Measurements from ENCODE around the gene FAM193A.
"Not testable (repeated sequence)": the region's sequence is repeated elsewhere in the genome, so short reads cannot be mapped to it uniquely, and the experiment has no call there.

The FAM193A gene

DNA sequence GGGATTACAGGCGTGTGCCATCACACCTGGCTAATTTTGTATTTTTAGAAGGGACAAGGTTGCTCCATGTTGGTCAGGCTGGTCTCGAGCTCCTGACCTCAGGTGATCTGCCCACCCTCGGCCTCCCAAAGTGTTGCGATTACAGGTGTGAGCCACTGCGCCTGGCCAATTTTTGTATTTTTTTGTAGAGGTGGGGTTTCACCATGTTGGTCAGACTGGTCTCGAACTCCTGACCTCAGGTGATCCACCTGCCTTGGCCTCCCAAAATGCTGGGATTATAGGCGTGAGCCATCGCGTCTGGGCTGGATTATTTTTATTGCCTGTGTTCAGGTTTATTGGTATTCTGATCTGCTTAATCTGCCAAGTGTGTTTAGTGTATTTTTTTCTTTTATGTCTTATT, 82.3 kb downstream of the FAM193A start:
- DNase-seq (ENCODE audit: low spot score) = not testable (repeated sequence)

GRCh38 chr4:2619459-2619858, 83.0 kb downstream of the FAM193A start:
- DNase-seq (ENCODE audit: low spot score) = no peak

DNA sequence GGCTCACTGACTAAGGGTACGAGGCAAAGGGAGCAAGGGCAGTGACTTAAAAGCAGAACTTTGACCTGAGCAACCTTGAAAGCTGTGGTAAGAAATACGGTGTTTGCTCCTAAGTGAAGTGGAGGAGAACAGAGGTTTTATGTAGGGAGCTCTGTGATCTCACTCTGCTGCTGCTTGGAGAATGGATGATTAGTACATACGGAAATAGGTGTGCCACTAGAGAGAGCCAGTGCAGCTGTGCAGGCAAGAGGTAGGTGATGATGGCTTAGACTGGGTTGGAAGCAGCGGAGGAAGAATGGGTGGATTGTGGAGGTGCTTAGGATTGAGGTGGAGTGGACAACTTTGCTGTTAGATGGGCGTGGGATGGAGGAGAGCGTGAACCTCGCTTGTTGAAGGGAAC, 85.0 kb downstream of the FAM193A start:
- DNase-seq (ENCODE audit: low spot score) = no peak

GRCh38 chr4:2623442-2623841, 87.0 kb downstream of the FAM193A start:
- DNase-seq (ENCODE audit: low spot score) = no peak

- DNase-seq (ENCODE audit: low spot score) = no peak
These were observed 88.5 kb downstream of the FAM193A start for GRCh38 chr4:2624782-2625530.

GRCh38 chr4:2626231-2626630, 89.8 kb downstream of the FAM193A start:
- DNase-seq (ENCODE audit: low spot score) = no peak

GRCh38 chr4:2630556-2631273, 94.3 kb downstream of the FAM193A start:
- no peak for DNase-seq (ENCODE audit: low spot score)

DNA sequence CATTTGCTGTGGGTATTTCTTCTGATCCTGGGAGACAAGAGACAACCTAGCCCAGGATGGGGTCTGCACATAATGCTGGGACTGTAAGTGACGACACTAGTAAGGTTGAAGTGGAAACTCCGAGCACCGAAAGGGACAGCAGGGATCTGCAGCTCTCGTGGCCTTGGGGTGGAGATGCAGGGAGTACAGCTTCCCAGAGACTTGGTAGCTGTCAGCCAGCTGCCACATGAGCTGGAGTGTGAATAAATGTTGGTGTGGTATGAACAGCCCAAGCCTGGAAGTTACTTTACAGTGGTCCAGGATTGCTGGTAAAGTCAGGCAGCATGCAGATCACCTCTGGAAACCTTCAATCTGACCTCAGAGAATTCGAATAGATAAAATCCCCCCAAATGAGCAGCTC, 97.6 kb downstream of the FAM193A start:
- no peak for DNase-seq (ENCODE audit: low spot score)

GRCh38 chr4:2636331-2636730, 99.9 kb downstream of the FAM193A start:
- DNase-seq (ENCODE audit: low spot score) = no peak

- not testable (repeated sequence) for DNase-seq (ENCODE audit: low spot score)
These were observed 100.5 kb downstream of the FAM193A start for GRCh38 chr4:2636994-2637393.

- DNase-seq (ENCODE audit: low spot score) = no peak
These were observed 101.6 kb downstream of the FAM193A start for GRCh38 chr4:2637956-2638552.

DNA sequence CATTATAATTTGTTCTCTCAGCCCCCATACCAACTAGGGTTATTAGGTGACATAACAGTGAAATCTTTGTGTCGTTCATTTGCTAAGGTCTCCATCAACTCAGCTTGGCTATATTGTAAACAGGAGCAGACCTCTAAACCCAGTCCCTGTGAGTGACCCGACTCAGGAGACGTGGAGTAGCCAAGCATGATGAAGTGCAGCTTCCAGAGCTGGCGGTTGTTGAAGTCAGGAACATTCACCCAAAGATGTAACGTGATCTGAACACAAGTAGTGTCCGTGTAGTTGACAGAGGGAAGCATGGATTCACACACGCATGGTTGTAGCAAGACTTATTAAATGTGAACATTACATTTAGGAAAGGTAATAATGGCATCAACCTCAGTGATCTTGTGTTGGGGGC, 102.3 kb downstream of the FAM193A start:
- no peak for DNase-seq (ENCODE audit: low spot score)

GRCh38 chr4:2642968-2643367, 106.5 kb downstream of the FAM193A start:
- no peak for DNase-seq (ENCODE audit: low spot score)

- no peak for DNase-seq (ENCODE audit: low spot score)
These were observed 107.1 kb downstream of the FAM193A start for GRCh38 chr4:2643555-2643954.

GRCh38 chr4:2646396-2647149, 110.1 kb downstream of the FAM193A start:
- DNase-seq (ENCODE audit: low spot score) = no peak

GRCh38 chr4:2647403-2648158, 111.1 kb downstream of the FAM193A start:
- DNase-seq (ENCODE audit: low spot score) = no peak

GRCh38 chr4:2648159-2648814, 111.8 kb downstream of the FAM193A start:
- no peak for DNase-seq (ENCODE audit: low spot score)

- no peak for DNase-seq (ENCODE audit: low spot score)
These were observed 113.2 kb downstream of the FAM193A start for GRCh38 chr4:2649604-2650114.

- no peak for DNase-seq (ENCODE audit: low spot score)
These were observed 113.8 kb downstream of the FAM193A start for GRCh38 chr4:2650276-2650675.

GRCh38 chr4:2651546-2651945, 115.1 kb downstream of the FAM193A start:
- DNase-seq (ENCODE audit: low spot score) = no peak

- no peak for DNase-seq (ENCODE audit: low spot score)
These were observed 115.6 kb downstream of the FAM193A start for GRCh38 chr4:2651998-2652397.

Data from AG20443 (cell line).